GM13977 (cell line): ENCODE results near the gene SULT1A1.
A peak's percentile ranks its signal among the peaks of the same experiment; 100 is the strongest.
"Not testable (repeated sequence)": the region's sequence is repeated elsewhere in the genome, so short reads cannot be mapped to it uniquely, and the experiment has no call there.

Experiments used
- DNase-seq: peaks from one replicate; pipeline ENCODE4 v3.0.0; 2012; ENCODE audit warnings: low spot score
- in situ Hi-C: fragments of 300-500 bp; cut with MboI; formaldehyde crosslinking; loops from one replicate; pipeline ENCODE4 v1.12.0; 2022; ENCODE audit warnings: low sequenced_read_pairs, low pct_unique_long_range_greater_than_20kb, mixed read lengths, inconsistent platforms; ENCODE audit not compliant: unreplicated experiment
- TF ChIP-seq, protein P1 (sequence below): IDR thresholded peaks from 2 replicates; pipeline ENCODE4 v1.5.1; 2012; ENCODE audit warnings: mild to moderate bottlenecking, control low read depth; ENCODE audit not compliant: insufficient read depth; ENCODE audit errors: extremely low read depth, missing control alignments

Gene SULT1A1

DNA sequence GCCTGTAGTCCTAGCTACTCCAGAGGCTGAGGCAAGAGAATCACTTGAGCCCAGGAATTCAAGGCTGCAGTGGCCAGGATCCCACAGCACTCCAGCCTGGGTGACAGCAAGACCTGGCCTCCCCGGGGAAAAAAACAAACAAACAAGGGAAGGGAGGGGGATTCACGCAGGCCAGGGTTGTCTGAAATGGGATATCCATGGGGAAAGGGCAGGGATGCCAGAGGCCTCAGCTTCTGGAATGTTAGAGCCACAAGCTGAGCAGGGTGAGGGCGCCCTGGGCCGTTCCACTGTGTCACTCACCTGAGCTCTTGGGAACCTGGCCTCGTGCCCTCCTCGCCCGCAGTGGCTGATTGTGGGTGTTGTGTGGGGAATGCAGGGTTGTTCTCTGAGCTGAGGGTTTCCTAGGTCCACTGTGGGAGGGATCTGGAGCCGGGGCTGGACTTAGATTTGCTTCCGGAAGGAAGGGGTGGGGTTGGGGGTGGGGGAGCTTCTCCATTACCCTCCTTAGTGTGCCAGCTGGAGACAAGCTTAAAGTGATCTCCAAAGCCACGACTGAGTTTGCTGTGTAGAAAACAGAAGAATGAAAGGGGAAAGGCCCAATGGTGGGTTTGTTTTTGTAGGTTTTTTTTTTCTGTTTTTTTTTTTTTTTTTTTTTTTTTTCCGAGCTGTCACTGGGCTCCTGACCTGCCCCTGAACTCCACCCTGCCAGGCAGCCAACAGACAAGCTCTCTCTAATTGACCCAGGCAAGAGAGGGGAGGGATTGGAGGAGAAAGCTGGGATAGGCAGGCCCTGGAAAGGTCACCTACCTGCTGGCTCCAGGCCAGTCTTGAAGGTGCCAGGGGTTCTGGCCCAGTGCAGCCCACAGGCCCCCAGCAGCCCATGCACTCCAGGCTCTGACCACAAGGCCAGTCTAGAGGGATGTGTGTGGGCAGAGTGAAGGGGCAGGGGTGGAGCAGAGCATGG, at the start of gene SULT1A1:
TSS of gene SULT1A1 (minus strand) at position 414 of the 964 bp plus-strand sequence. CDS start 1,189 bp downstream, outside the sequence.
- DNase-seq: no peak

DNA sequence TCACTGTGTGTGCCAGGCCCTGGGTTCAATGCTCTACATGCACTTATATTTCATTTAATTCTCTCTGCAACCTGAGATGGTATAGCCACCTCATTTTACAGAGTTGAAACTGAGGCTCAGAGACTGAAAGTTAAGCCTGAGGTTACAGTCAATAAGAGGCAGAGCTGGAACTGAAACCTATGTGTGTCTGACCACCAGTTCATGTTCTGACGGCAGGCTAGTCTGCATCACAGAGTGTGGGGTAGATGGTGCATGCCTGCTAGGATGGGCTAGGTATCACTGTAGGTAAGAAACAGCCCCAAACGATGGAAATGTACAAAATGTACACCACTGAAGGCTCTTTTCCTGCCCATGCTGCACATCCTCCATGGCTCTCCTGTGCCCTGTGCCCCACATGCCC, 30.1 kb upstream of the SULT1A1 start:
- in situ Hi-C loops, DNase-seq: not testable (repeated sequence)

More for the DNA sequence above, at the start of gene SULT1A1:
- TF ChIP-seq, protein P1, sequence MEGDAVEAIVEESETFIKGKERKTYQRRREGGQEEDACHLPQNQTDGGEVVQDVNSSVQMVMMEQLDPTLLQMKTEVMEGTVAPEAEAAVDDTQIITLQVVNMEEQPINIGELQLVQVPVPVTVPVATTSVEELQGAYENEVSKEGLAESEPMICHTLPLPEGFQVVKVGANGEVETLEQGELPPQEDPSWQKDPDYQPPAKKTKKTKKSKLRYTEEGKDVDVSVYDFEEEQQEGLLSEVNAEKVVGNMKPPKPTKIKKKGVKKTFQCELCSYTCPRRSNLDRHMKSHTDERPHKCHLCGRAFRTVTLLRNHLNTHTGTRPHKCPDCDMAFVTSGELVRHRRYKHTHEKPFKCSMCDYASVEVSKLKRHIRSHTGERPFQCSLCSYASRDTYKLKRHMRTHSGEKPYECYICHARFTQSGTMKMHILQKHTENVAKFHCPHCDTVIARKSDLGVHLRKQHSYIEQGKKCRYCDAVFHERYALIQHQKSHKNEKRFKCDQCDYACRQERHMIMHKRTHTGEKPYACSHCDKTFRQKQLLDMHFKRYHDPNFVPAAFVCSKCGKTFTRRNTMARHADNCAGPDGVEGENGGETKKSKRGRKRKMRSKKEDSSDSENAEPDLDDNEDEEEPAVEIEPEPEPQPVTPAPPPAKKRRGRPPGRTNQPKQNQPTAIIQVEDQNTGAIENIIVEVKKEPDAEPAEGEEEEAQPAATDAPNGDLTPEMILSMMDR: no peak
- in situ Hi-C loops: no loop called here

DNA sequence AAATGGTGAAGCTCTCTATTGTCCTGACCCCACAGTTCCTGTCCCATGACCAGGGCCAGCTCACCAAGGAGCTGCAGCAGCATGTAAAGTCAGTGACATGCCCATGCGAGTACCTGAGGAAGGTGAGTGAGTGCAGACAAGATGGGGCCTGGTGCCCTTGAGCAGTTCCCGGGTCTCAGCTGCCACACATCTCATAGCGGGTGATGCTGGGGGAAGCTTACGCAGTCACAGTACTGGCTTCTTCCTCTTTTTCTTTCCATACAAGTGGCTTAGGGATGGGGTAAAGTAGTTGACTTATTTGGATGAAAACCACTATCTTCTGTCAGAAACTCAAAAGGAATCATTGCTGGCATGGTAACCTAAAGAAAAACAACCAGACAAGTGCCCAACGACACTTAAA, 28.5 kb upstream of the SULT1A1 start:
- DNase-seq, in situ Hi-C loops: not testable (repeated sequence)

DNA sequence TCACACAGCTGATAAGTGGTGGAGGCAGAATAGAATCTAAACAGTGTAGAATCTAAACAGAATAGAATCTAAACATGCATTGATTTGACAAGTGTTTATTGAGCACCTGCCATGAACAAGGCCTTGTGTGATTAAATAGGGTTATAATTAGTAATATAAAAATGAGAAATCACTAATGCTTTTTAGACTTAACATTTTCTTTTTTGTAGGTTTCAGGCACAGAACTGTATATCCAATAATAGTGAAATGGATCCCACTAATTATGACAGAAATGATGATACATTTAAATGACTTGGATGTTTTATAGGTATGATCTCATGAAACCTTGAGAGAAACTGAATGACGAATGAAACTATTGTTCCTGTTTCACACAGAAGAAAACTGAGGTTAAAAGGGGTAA, 27.9 kb upstream of the SULT1A1 start, which contains the start of gene NPIPB8:
TSS of gene NPIPB8 (plus strand) at position 301 of the 400 bp plus-strand sequence. CDS start 296 bp downstream, outside the sequence.
- DNase-seq, in situ Hi-C loops: not testable (repeated sequence)

DNA sequence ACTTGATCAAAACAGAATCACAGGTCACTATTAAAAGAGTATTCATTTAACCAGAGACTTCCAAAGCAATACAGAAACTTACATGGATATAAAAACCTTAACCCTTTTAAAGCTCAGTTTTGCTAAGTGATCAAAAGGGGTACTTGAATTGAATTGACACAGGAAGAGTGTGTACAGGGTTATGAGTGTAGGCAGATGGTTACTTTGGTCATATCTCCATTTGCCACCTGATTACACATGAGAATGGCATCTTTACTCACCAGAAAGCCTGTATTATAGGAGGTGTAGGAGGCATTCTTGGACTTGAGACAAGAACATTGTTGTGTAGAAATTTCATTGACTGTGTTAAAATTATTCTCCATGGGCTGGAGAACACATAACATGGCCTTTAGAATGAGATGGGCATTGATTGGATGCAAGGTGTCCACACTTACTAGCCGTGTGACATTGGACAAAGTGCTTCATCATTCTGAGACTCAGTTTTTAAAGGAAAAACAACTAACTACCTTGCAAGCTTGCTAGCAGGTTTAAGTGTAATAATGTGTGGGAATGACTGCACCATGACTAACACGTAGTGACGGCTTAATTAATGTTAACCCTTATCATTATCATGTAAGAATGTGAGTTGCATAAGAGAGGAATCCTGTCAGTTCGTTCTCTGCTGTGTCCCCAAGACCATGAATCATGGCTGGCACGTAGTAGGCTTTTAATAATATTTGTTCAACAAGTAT, 26.4 kb upstream of the SULT1A1 start:
- DNase-seq, in situ Hi-C loops: not testable (repeated sequence)

DNA sequence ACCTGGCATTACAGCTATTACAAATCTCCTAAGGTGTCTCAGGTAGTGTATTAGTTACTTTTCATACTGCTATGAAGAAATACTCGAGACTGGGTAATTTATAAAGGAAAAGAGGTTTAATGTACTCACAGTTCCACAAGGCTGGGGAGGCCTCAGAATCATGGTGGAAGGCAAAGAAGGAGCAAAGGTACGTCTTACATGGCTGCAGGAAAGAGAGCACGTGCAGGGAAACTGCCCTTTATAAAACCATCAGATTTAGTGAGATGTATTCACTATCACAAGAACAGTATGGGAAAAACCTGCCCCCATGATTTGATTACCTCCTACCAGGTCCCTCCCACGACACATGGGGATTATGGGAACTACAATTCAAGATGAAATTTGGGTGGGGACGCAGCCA, 21.1 kb upstream of the SULT1A1 start:
- DNase-seq, in situ Hi-C loops: not testable (repeated sequence)

DNA sequence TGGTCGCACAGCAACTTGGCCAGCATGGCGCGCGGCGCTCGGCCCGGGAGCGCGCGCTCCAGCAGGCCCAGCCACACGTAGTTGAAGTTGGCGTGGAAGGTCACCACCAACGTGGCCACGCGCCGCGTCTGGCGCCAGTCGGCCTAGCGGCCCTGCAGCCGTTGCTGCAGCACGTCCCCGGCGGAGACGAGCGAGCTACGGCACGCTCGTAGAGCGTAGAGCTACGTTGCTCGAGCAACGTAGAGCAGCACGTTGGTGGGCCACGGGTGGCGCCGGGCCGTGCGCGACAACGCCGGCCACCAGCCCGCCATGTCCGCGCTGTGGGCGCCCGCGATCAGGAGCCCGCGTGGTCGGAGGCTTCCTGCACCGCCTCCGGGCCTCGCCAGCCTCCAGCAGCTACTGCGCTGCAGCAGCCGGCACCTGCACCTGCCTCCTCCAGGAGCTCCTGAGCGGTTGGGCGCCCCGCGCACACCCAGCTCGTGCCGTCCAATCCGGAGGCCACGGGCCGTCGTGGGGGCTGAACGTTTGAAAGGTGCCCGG, 13.4 kb upstream of the SULT1A1 start:
- peak; percentile 54 for DNase-seq
- in situ Hi-C loops: no loop called here
- TF ChIP-seq, protein P1: no peak

DNA sequence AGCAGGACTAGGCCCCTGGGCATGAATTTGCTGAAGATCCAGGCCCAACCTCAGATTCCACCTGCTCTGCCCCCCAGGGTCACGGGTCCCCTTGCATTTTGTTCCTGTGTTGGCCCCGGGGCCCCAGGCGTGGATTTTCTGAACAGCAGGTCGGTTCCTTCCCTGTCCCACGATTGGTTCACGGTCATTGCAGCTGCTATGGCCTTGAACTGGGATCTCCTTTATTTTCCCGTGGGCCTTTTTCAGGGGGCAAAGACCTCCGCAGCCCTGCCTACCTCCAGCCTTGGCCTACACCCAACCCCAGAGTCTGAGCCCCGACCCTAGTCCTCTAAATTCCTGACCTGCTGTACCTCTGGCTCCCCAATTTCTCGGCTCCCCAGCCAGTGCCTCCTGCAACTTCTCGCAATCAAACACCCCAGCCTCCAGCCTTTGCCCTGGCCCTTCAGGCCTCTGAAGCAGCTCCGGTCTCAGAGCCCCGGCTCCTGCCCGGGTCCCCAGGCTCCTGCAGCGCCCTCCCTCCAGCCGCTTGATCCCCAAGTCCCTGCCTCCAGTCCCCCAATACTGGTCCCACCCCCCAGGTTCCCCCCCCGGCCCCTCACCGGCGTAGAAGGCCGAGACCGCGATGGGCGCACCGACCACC, 12.8 kb upstream of the SULT1A1 start:
- DNase-seq, in situ Hi-C loops: not testable (repeated sequence)

DNA sequence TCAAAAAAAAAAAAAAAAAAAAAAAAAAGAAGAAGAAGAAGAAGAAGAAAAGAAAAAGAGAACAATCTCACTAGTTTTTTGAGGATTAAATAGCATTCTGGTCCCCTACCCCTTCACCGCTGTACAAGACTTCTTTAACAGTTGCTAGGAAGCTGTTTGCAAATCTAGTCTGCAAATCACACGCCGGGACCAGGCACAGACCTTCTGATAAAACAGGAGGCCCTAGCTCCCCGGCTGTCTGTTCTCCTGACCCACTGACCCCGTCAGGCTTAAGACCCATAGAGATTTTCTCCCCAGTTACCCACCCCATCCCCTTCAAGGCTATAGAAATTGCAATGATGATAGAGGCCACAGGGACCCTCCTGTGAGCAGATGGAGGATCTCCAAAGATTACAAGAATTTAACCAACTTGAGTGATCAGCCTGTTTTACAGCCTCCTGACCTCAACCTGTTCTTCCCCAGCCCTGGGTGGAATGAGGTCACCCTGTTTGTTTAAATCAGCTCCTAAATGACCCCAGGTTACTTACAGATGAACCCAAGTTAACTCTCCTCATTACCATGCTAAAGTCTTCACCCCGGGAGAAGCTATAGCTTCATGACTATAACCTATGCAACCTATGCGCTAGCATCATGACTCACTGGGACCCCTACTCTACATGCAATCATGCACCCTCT, 11.8 kb upstream of the SULT1A1 start:
- in situ Hi-C loops: no loop called here
- TF ChIP-seq, protein P1: no peak
- no peak for DNase-seq

DNA sequence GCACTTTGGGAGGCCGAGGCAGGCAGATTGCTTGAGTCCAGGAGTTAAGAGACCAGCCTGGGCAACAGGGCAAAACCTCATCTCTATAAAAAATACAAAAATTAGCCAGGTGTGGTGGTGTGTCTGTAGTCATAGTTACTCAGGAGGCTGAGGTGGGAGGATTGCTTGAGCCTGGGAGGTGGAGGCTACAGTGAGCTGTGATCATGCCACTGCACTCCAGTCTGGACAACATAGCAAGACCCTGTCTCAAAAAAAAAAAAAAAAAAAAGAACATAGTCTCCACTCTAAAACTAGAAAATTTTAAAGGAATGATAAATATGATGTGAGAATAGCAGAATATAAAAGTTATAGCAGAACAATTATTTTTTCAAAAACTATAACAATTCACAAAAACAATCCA, 10.5 kb upstream of the SULT1A1 start:
- in situ Hi-C loops, DNase-seq: not testable (repeated sequence)
